Effector memory CD4-positive, alpha-beta T cell (primary cell): ENCODE results near the gene MEGF11.

ENCODE experiments used
- DNase-seq, 3 donors: peaks; one replicate each; pipeline ENCODE4 v3.0.0-alpha.2; 2020
- H3K27ac ChIP-seq: 2 replicates; pipeline ENCODE4 v1.7.0; 2013; ENCODE audit warnings: mild to moderate bottlenecking, low read length, moderate library complexity; ENCODE audit not compliant: insufficient read depth, poor library complexity, severe bottlenecking
- H3K27me3 ChIP-seq: replicated peaks from 2 replicates; pipeline ENCODE4 v1.7.0; 2013; ENCODE audit warnings: mild to moderate bottlenecking, low read length; ENCODE audit not compliant: insufficient read depth, control insufficient read depth, poor library complexity, severe bottlenecking
- H3K36me3 ChIP-seq: 2 replicates; pipeline ENCODE4 v1.7.0; 2013; ENCODE audit warnings: mild to moderate bottlenecking, low read length, moderate library complexity; ENCODE audit not compliant: control insufficient read depth, insufficient read depth
- H3K4me1 ChIP-seq: 2 replicates; pipeline ENCODE4 v1.7.0; 2013; ENCODE audit warnings: low read length, mild to moderate bottlenecking; ENCODE audit not compliant: control insufficient read depth, insufficient read depth, poor library complexity, severe bottlenecking
- H3K4me3 ChIP-seq: 2 replicates; pipeline ENCODE4 v1.7.0; 2013; ENCODE audit warnings: low read length, low read depth, mild to moderate bottlenecking; ENCODE audit not compliant: insufficient read depth, poor library complexity, severe bottlenecking
- H3K9me3 ChIP-seq: 2 replicates; pipeline ENCODE4 v1.7.0; 2013; ENCODE audit warnings: mild to moderate bottlenecking, low read length, moderate library complexity; ENCODE audit not compliant: control insufficient read depth

The MEGF11 gene

GRCh38 chr15:65991721-65992483 is 261.6 kb downstream of the MEGF11 start:
- no peak for DNase-seq
- Histone ChIP-seq H3K27me3 (no peaks in the 10 kb centered on the region), H3K9me3 (no peaks in the 10 kb centered on the region), H3K4me1 (no peaks in the 10 kb centered on the region), H3K4me3 (no peak overlapping the region), H3K36me3 (no peaks in the 10 kb centered on the region), H3K27ac (no peak overlapping the region)

- Histone ChIP-seq H3K36me3 (no peaks in the 10 kb centered on the region), H3K27ac (no peak overlapping the region), H3K4me3 (no peak overlapping the region), H3K27me3 (no peaks in the 10 kb centered on the region), H3K4me1 (no peaks in the 10 kb centered on the region), H3K9me3 (no peaks in the 10 kb centered on the region)
- no peak for DNase-seq
Observed at GRCh38 chr15:65990298-65990981, 263.1 kb downstream of the MEGF11 start.

GRCh38 chr15:65987100-65987499 is 266.4 kb downstream of the MEGF11 start:
- H3K27ac ChIP-seq = no peak overlapping the region
- H3K4me3 ChIP-seq = no peak overlapping the region
- H3K27me3 ChIP-seq = peaks cover 7% of the 10 kb centered on the region
- peaks cover 3% of the 10 kb centered on the region for H3K4me1 ChIP-seq
- H3K36me3 ChIP-seq = no peaks in the 10 kb centered on the region
- DNase-seq = no peak
- no peaks in the 10 kb centered on the region for H3K9me3 ChIP-seq

GRCh38 chr15:65986416-65986815 is 267.1 kb downstream of the MEGF11 start:
- DNase-seq = no peak
- H3K9me3 ChIP-seq = no peaks in the 10 kb centered on the region
- H3K27me3 ChIP-seq = peaks cover 7% of the 10 kb centered on the region
- no peak overlapping the region for H3K27ac ChIP-seq
- no peak overlapping the region for H3K4me3 ChIP-seq
- H3K4me1 ChIP-seq = peaks cover 3% of the 10 kb centered on the region
- no peaks in the 10 kb centered on the region for H3K36me3 ChIP-seq

- Histone ChIP-seq H3K9me3 (no peaks in the 10 kb centered on the region), H3K27me3 (peaks cover 7% of the 10 kb centered on the region), H3K27ac (no peak overlapping the region), H3K4me1 (peaks cover 3% of the 10 kb centered on the region), H3K36me3 (no peaks in the 10 kb centered on the region), H3K4me3 (no peak overlapping the region)
- no peak for DNase-seq
Observed at GRCh38 chr15:65985387-65985786, 268.2 kb downstream of the MEGF11 start.

GRCh38 chr15:65982627-65983322 is 270.8 kb downstream of the MEGF11 start:
- no peak for DNase-seq
- Histone ChIP-seq H3K27ac (no peak overlapping the region), H3K4me1 (peaks cover 3% of the 10 kb centered on the region), H3K36me3 (no peaks in the 10 kb centered on the region), H3K27me3 (peaks cover 7% of the 10 kb centered on the region), H3K4me3 (peak overlapping the region; percentile 53), H3K9me3 (no peaks in the 10 kb centered on the region)

- Histone ChIP-seq H3K9me3 (no peaks in the 10 kb centered on the region), H3K36me3 (no peaks in the 10 kb centered on the region), H3K4me3 (peak overlapping the region; percentile 53), H3K27me3 (peaks cover 7% of the 10 kb centered on the region), H3K4me1 (peaks cover 3% of the 10 kb centered on the region), H3K27ac (no peak overlapping the region)
- peak; percentile 9 to 29 (median 11) for DNase-seq
Observed at GRCh38 chr15:65981837-65982626, 271.5 kb downstream of the MEGF11 start.

- Histone ChIP-seq H3K4me1 (peaks cover 3% of the 10 kb centered on the region), H3K36me3 (no peaks in the 10 kb centered on the region), H3K9me3 (no peaks in the 10 kb centered on the region), H3K4me3 (no peak overlapping the region), H3K27me3 (peaks cover 7% of the 10 kb centered on the region), H3K27ac (no peak overlapping the region)
- no peak for DNase-seq
Observed at GRCh38 chr15:65980824-65981456, 272.6 kb downstream of the MEGF11 start.

GRCh38 chr15:65979837-65980236 is 273.7 kb downstream of the MEGF11 start:
- Histone ChIP-seq H3K27ac (no peak overlapping the region), H3K9me3 (no peaks in the 10 kb centered on the region), H3K27me3 (peaks cover 7% of the 10 kb centered on the region), H3K36me3 (no peaks in the 10 kb centered on the region), H3K4me1 (peaks cover 3% of the 10 kb centered on the region), H3K4me3 (no peak overlapping the region)
- DNase-seq = no peak
